Measurements from ENCODE around the gene FBXO31.

FBXO31 gene

DNA sequence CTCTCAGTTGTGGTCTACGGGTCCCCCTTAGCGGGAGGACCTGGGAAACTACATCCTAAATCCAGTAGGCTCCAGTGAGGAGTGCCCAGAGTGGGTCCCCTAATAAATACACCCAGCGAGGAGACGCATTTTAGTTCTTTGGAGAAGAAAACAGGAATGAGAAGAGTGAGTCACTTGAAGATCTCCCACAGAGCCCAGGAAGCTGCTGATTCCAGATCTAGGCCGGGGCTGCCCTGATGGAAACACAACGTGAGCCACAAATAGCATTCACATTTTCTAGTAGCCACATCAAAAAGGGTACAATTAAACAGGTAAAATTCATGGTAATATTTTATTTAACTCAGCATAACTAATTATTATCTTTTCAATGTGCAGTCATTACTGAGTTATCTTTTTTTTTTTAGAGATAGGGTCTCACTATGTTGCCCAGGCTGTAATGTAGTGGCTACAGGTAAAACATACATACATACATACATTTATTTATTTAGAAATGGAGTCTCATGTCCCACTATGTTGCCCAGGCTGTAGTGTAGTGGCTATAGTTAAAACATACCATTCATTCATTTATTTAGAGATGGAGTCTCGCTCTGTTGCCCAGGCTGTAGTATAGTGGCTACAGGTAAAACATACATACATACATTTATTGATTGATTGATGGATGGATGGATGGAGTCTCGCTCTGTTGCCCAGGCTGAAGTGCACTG is 21.5 kb downstream of the FBXO31 start:
- no peak for DNase-seq

- no peak for DNase-seq
Measured at GRCh38 chr16:87360862-87361610, 22.5 kb downstream of the FBXO31 start.

DNA sequence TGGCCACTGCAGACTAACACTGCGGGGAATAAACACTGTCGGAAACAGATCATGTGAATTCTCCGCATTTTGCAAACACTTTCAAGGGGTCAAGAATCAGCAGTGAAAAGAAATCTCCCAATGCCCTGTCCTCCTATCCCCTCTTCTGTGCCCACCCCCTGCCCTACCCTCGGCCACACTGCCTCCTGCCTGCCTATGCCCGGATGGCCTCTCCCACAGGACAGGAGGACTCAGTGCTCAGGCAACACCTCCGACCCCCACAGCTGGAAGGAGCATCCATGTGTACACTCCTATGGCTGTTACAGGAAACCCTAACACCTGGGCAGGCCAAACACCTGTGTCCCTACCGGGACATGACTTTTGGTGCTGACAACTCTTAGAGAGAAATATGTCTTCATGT is 24.5 kb downstream of the FBXO31 start:
- no peak for DNase-seq

GRCh38 chr16:87358696-87359095 is 24.9 kb downstream of the FBXO31 start:
- DNase-seq = no peak

GRCh38 chr16:87358250-87358649 is 25.3 kb downstream of the FBXO31 start:
- DNase-seq = no peak

DNA sequence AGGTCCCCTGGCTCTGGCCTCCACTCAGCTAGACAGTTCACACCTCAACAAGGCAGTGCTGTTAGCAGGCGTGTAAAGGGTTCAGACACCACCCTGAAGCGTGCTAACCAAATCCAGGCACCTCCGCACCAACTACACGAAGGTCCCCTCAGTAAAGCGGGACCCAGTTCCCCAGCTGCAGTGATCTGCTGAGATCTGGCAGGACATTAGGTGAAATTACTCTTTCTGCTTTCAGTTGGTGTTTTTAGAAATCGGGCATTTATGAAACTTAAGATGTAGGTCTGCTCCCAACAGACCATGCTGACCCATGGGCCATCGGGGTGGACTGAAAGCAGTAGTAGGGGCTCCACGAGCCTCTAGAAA is 27.1 kb downstream of the FBXO31 start:
- DNase-seq = no peak

GRCh38 chr16:87353613-87354012 is 30.0 kb downstream of the FBXO31 start:
- DNase-seq = no peak

- DNase-seq = no peak
Measured at GRCh38 chr16:87352818-87353217, 30.8 kb downstream of the FBXO31 start.

GRCh38 chr16:87351320-87351698 is 32.3 kb downstream of the FBXO31 start:
- DNase-seq = no peak

DNA sequence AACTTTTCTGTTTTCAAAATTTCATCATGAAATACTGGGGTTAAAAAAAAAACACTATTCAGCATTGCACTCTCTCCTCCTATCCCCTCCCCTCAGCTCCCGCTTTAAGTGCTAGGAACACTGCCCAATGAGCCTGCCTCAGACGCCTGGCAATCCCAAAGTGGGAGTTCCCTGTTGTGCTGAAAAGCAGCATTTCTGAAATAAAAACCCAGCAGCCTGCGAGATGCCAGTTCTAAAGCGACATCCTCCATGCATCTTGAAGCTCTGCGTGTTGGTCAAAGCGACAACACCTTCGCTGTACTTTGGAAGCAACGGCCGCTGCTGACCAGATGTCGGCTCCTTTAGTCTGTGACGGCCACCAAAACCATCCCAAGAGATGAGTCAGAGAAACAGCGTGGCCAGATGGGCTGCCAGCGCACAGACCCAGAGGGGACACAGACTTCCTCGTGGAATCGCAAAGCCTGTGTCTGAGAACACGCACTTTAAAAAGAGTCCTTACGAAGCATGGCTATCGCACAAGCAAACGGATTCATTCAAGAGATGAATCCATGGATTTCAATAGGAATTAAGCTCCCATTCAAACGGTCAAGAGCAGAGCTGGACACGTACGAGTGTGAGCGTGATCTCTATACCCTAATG is 32.8 kb downstream of the FBXO31 start:
- DNase-seq = no peak

GRCh38 chr16:87350031-87350430 is 33.5 kb downstream of the FBXO31 start:
- DNase-seq = no peak

- DNase-seq = no peak
Measured at GRCh38 chr16:87348616-87349157, 34.9 kb downstream of the FBXO31 start.

GRCh38 chr16:87347932-87348615 is 35.5 kb downstream of the FBXO31 start:
- no peak for DNase-seq

GRCh38 chr16:87346517-87347060 is 37.0 kb downstream of the FBXO31 start:
- no peak for DNase-seq

DNA sequence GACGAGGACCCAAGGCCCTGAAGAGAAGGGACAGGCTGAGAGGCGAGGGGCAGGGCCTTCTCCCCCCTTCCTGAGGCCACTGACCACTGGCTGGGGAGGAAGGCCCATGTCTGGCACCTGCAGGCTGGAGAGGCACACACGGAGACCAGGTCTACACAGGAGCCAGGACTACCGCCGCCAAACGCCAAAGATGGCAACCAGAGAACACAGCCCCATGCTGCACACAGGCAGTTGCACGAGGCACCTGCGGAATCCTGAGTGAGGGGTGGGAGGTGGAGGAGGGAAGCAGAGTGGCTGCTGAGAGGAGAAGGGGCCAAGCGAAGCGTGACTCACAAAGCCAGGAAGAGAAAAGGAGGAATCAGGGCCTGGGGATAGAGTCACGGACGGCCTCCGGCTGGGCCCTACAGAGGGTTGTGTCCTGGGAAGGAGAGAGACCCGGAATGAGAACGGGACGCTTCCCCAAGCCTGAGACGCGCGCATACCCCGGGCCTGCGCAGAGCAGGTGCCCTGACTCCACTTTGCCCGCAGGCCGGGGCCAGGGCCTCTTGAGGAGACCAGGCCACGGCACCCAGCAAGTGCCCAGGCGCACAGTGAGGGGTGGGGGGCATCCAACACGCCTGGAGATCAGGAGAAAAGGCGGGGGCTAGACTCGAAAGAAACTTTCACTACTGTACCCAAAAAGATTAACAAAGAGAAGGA is 37.7 kb downstream of the FBXO31 start:
- no peak for DNase-seq

GRCh38 chr16:87344931-87345631 is 38.5 kb downstream of the FBXO31 start:
- DNase-seq = peak; percentile 44

DNA sequence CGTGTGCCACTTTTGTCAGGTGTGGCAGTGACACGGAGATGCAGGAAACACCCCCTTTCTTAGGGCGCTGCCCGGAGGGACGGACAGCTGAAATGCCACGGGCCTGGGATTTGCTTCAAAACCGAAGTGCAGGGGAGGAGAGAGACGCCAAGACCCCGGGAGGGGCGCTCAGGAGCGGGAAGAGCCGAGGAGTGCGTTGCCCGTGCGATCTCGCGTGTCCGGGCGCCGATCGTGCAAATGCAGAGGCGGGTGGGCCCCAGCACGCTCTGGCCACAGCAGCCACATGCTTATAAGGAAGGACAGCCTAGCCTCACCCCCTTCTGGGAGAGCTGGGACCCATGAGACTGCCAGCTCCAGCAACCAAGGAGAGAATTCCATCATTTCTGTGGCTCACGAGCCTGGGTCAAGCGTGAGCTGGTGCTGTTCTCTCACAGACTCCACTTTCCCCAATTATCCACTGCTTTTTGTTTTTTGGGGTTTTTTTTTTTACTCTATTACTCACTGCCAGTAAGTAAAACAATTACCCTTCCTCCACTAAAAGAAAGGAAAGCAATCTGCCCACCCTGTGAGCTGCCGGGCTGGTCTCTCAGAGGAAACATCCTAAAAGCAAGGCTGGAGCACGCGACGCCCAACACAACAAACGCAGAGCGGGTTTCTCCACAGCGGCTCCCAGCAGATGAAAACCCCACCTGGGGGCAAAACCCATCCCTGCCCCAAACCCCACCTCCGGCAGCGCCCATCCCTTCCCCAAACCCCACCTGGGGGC is 39.2 kb downstream of the FBXO31 start:
- DNase-seq = no peak

GRCh38 chr16:87343753-87344050 is 39.9 kb downstream of the FBXO31 start:
- no peak for DNase-seq

DNA sequence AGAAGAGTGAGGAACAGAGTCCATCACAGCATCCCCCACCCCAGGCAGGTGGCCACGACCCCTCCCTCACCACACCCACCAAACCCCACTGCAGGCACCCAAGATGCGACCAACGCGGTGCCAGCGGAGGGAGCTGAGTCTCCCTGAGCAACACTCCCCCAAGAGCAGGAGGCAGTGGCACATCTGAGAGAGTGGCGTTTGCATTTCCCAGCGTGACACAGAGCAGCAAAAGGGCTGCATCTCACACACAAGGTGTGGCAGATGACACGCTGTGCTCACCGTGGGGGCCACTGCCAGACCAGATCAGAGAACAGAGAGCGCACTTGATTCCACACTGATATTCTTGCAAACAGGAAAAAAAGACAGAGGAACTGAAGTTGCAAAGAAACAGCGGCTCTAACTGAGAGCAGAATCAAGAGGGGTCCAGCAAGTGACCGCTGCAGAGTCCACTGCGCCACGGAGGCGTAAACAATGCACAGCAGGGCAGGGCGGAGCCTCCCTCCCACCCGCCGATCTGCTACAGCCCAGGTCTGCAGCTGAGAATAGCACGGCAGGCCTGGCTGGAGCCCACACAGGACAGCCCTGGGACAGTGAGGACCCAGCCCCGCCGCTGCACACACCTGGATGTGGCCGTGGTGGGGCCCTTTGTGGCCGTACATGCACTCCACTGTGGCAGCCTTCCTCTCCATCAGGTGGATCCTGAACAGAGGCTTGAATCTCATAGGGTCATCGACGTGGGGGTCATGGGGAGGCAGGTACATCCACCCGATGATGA is 40.4 kb downstream of the FBXO31 start:
- no peak for DNase-seq

DNA sequence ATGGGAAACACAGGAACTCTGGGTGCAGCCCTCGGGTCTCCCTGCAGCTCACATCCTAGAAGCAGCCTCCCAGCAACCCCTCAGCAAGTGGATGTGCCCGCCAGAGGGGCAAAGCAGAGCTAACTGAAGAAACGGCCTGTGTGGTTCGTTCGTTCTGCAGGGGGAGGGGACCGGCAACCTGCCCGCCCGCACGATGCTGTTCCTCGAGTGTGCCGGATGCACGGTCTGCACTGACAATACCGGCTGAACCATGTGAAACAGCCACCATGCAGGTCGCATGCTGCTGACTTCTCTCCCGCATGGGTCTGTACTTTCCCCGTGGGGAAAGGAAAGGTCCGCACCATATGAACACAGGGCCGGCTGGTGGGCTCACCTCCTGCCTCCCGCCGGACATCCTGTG is 41.1 kb downstream of the FBXO31 start:
- no peak for DNase-seq
